Mesendoderm (in vitro differentiated cells): ENCODE results near the gene SLITRK6.
"Not testable (repeated sequence)": the region's sequence is repeated elsewhere in the genome, so short reads cannot be mapped to it uniquely, and the experiment has no call there.

Experiments used
- DNase-seq: peaks from one replicate; pipeline ENCODE4 v3.0.0; 2013
- H2AK5ac ChIP-seq: 2 replicates; pipeline ENCODE4 v1.6.1; 2013; ENCODE audit warnings: low read length, inconsistent platforms
- H2BK120ac ChIP-seq: 2 replicates; pipeline ENCODE4 v1.6.1; 2013; ENCODE audit warnings: low read depth, mild to moderate bottlenecking, low read length, moderate library complexity, mixed read lengths
- H2BK15ac ChIP-seq: replicated peaks from 2 replicates; pipeline ENCODE4 v1.6.1; 2013; ENCODE audit warnings: low read depth, mild to moderate bottlenecking, moderate library complexity
- H2BK5ac ChIP-seq: 2 replicates; pipeline ENCODE4 v1.6.1; 2013; ENCODE audit warnings: low read length, inconsistent platforms
- H3K18ac ChIP-seq: 2 replicates; pipeline ENCODE4 v1.6.1; 2013; ENCODE audit warnings: mild to moderate bottlenecking, low read length, mixed read lengths
- H3K23ac ChIP-seq: one replicate; pipeline ENCODE4 v1.6.1; 2013; ENCODE audit warnings: low read length
- H3K27ac ChIP-seq: 2 replicates; pipeline ENCODE4 v1.5.1; 2013; ENCODE audit warnings: low read depth, mild to moderate bottlenecking, inconsistent platforms, low read length, moderate library complexity
- H3K27me3 ChIP-seq: 2 replicates; pipeline ENCODE4 v1.6.1; 2013; ENCODE audit warnings: low read length, control low read depth, mild to moderate bottlenecking, inconsistent platforms; ENCODE audit not compliant: insufficient read depth, poor library complexity
- H3K36me3 ChIP-seq: 2 replicates; pipeline ENCODE4 v1.6.1; 2013; ENCODE audit warnings: low read length, inconsistent platforms; ENCODE audit not compliant: control insufficient read depth, insufficient read depth
- H3K4ac ChIP-seq: one replicate; pipeline ENCODE4 v1.6.1; 2013; ENCODE audit warnings: low read depth, mild to moderate bottlenecking, low read length, moderate library complexity
- H3K4me1 ChIP-seq: 2 replicates; pipeline ENCODE4 v1.6.1; 2013; ENCODE audit warnings: low read depth, low read length, inconsistent platforms; ENCODE audit not compliant: control insufficient read depth
- H3K4me2 ChIP-seq: 2 replicates; pipeline ENCODE4 v1.6.1; 2013; ENCODE audit warnings: low read length
- H3K4me3 ChIP-seq: 2 replicates; pipeline ENCODE4 v1.5.1; 2013; ENCODE audit warnings: mild to moderate bottlenecking, low read length
- H3K56ac ChIP-seq: one replicate; pipeline ENCODE4 v1.6.1; 2013; ENCODE audit warnings: low read length
- H3K79me1 ChIP-seq: 2 replicates; pipeline ENCODE4 v1.6.1; 2013; ENCODE audit warnings: low read length, inconsistent platforms
- H3K79me2 ChIP-seq: 2 replicates; pipeline ENCODE4 v1.6.1; 2013; ENCODE audit warnings: mild to moderate bottlenecking, low read length; ENCODE audit not compliant: control insufficient read depth, insufficient read depth
- H3K9ac ChIP-seq: 2 replicates; pipeline ENCODE4 v1.6.1; 2013; ENCODE audit warnings: low read length, inconsistent platforms
- H4K5ac ChIP-seq: one replicate; pipeline ENCODE4 v1.6.1; 2013; ENCODE audit warnings: low read length
- H4K8ac ChIP-seq: one replicate; pipeline ENCODE4 v1.6.1; 2013; ENCODE audit warnings: low read depth, mild to moderate bottlenecking, control low read depth, low read length, moderate library complexity
- WGBS: extraction: QIAGEN DNeasy Blood & Tissue Kit; methylation state at CpG from one replicate; pipeline ENCODE4 v1.1.7; 2013; ENCODE audit warnings: low lambda C conversion rate, missing lambda C conversion rate; ENCODE audit not compliant: insufficient coverage; ENCODE audit errors: extremely low coverage; 5-methylcytosine and 5-hydroxymethylcytosine counted together

SLITRK6 gene

GRCh38 chr13:85768946-85769345 lies 30.3 kb downstream of the SLITRK6 start:
- no peaks in the 10 kb centered on the region for H3K27me3 ChIP-seq
- no peak overlapping the region for H3K4me2 ChIP-seq
- H2BK120ac ChIP-seq = no peak overlapping the region
- no peak overlapping the region for H3K4me3 ChIP-seq
- no peak overlapping the region for H3K18ac ChIP-seq
- no peaks in the 10 kb centered on the region for H3K36me3 ChIP-seq
- no peak overlapping the region for H3K4ac ChIP-seq
- no peak overlapping the region for H2AK5ac ChIP-seq
- no peaks in the 10 kb centered on the region for H3K79me1 ChIP-seq
- no peak overlapping the region for H4K8ac ChIP-seq
- no peak overlapping the region for H3K23ac ChIP-seq
- no peak overlapping the region for H3K56ac ChIP-seq
- H3K4me1 ChIP-seq = no peaks in the 10 kb centered on the region
- H3K9ac ChIP-seq = no peak overlapping the region
- no peak for DNase-seq
- H4K5ac ChIP-seq = no peak overlapping the region
- no peak overlapping the region for H2BK15ac ChIP-seq
- no peak overlapping the region for H2BK5ac ChIP-seq
- H3K79me2 ChIP-seq = no peaks in the 10 kb centered on the region
- no peak overlapping the region for H3K27ac ChIP-seq

GRCh38 chr13:85755123-85755522 lies 44.1 kb downstream of the SLITRK6 start:
- Histone ChIP-seq H3K23ac (no peak overlapping the region), H2BK15ac (no peak overlapping the region), H2AK5ac (no peak overlapping the region), H3K18ac (no peak overlapping the region), H3K4me1 (no peaks in the 10 kb centered on the region), H3K4ac (no peak overlapping the region), H3K36me3 (no peaks in the 10 kb centered on the region), H4K8ac (no peak overlapping the region), H3K27me3 (no peaks in the 10 kb centered on the region), H3K4me2 (no peak overlapping the region), H2BK120ac (no peak overlapping the region), H2BK5ac (no peak overlapping the region), H3K4me3 (no peak overlapping the region), H3K9ac (no peak overlapping the region), H3K79me1 (no peaks in the 10 kb centered on the region), H3K56ac (no peak overlapping the region), H3K79me2 (no peaks in the 10 kb centered on the region), H4K5ac (no peak overlapping the region), H3K27ac (no peak overlapping the region)
- DNase-seq = no peak
- no CpG with 5 or more reads among the region's 2 CpGs for WGBS

GRCh38 chr13:85743201-85743770 lies 55.9 kb downstream of the SLITRK6 start:
- peak; percentile 67 for DNase-seq
- not testable (repeated sequence) for H3K4ac ChIP-seq, H3K27ac ChIP-seq, H3K4me1 ChIP-seq, H2BK120ac ChIP-seq, H3K79me1 ChIP-seq, H4K5ac ChIP-seq, H2BK5ac ChIP-seq, H3K4me3 ChIP-seq, H3K9ac ChIP-seq, H2AK5ac ChIP-seq, H3K27me3 ChIP-seq, H3K36me3 ChIP-seq, H3K23ac ChIP-seq, H3K79me2 ChIP-seq, H3K56ac ChIP-seq, H4K8ac ChIP-seq, H3K4me2 ChIP-seq, H2BK15ac ChIP-seq, H3K18ac ChIP-seq
- 100% methylated on average over 1 of the region's 11 CpGs for WGBS
